Choroid plexus epithelial cell (primary cell): ENCODE data around the gene EVC2.

Experiments
- DNase-seq: peaks from one replicate; pipeline ENCODE4 v3.0.0-alpha.2; 2010; ENCODE audit warnings: low read depth
- H3K4me3 ChIP-seq: 2 replicates; pipeline ENCODE4 v1.5.1; 2011; ENCODE audit warnings: low read depth, mild to moderate bottlenecking, control low read depth, low read length, moderate library complexity
- CTCF ChIP-seq: conservative IDR thresholded peaks from 2 replicates; pipeline ENCODE4 v1.5.1; 2011; ENCODE audit warnings: low read depth, mild to moderate bottlenecking, control low read depth, inconsistent platforms, low read length, moderate library complexity

EVC2 gene

GRCh38 chr4:5571646-5572045, 136.7 kb downstream of the EVC2 start:
- H3K4me3 ChIP-seq: no peak overlapping the region
- no peak for DNase-seq
- TF ChIP-seq CTCF: no peak

GRCh38 chr4:5569451-5569850, 138.9 kb downstream of the EVC2 start:
- H3K4me3 ChIP-seq: no peak overlapping the region
- no peak for DNase-seq
- no peak for TF ChIP-seq CTCF

GRCh38 chr4:5568931-5569330, 139.4 kb downstream of the EVC2 start:
- H3K4me3 ChIP-seq: no peak overlapping the region
- no peak for DNase-seq
- no peak for TF ChIP-seq CTCF

DNA sequence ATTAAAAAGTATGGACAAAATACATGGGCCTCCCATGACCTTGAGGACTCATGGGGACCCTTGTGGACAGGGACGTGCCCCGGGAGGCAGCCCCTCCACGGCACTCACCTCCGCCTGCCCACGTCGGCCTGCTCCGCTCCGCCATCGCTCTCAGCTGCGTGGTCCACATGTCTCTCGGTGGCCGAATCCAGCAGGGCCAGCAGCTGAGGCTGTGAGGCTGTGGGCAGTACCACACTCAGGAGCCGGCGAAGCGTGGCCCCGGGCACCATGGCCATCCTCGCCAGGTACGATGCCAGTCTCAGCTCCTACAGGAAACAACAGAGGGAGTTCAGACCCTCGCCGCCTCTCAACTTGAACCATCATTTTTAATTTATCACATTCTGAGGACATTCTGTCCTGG, 140.0 kb downstream of the EVC2 start:
- no peak for DNase-seq
- TF ChIP-seq CTCF: no peak
- no peak overlapping the region for H3K4me3 ChIP-seq

- no peak for DNase-seq
- no peak overlapping the region for H3K4me3 ChIP-seq
- no peak for TF ChIP-seq CTCF
These were observed 141.4 kb downstream of the EVC2 start for GRCh38 chr4:5566991-5567390.

- DNase-seq: no peak
- H3K4me3 ChIP-seq: no peak overlapping the region
- TF ChIP-seq CTCF: no peak
These were observed 141.8 kb downstream of the EVC2 start for GRCh38 chr4:5566526-5566925.

DNA sequence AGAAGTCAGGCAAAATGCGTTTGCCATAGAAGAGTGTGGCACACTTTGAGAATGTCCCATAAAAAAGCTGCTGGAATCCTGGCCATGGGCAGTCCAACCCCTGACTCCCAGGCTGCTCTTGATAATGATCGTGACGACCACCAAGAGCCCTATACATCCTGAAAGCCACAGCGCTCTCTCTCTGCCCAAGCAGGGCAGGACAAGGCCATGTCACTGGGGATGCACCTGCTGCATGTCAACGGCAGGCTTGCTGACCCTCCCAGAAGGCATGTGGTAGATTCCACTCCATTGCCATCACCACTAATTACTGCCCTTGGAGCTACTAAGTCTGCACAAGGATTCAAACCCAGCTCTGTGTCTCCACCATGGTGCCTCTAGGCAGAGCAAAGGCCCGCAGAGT, 144.5 kb downstream of the EVC2 start:
- H3K4me3 ChIP-seq: no peak overlapping the region
- TF ChIP-seq CTCF: no peak
- DNase-seq: no peak
